IMR-90 (cell line): Measurements from ENCODE around the gene GLTPD2. TPM values are rescaled to one million over a fixed set of nuclear protein-coding genes. Genes with fewer than 3 reads are reported as not detected.

Experiments used
- ATAC-seq: fragments of 200-7000 bp; cut with Tn5 transposase; 2 replicates; pipeline ENCODE4 v1.9.1; 2020; ENCODE audit warnings: low read depth, mild to moderate bottlenecking, moderate library complexity
- BruUV-seq: library from RNA; stranded (reverse); fragments of 400-500 nt; replicated peaks from 2 replicates; lab custom pipeline; 2021; lab: Mats Ljungman, UMichigan
- CTCF ChIA-PET: fragments of 300-600 bp; formaldehyde crosslinking; extraction: SDS; loops from one replicate; lab custom pipeline; 2021; ENCODE audit warnings: antibody characterized with exemption; lab: Yijun Ruan, JAX
- POLR2A ChIA-PET: fragments of 300-600 bp; sonication (Branson Sonifier 250); formaldehyde crosslinking; loops from one replicate; lab custom pipeline; 2022; ENCODE audit warnings: antibody characterized with exemption; ENCODE audit not compliant: unreplicated experiment; lab: Charles Lee
- DNase-seq: peaks from one replicate; pipeline ENCODE4 v3.0.0; 2013
- H2AFZ ChIP-seq: replicated peaks from 2 replicates; pipeline ENCODE3; 2013; ENCODE audit warnings: low read length, mild to moderate bottlenecking; ENCODE audit not compliant: poor library complexity
- H2AK5ac ChIP-seq: 2 replicates; pipeline ENCODE4 v1.6.1; 2013; ENCODE audit warnings: low read depth, low read length, inconsistent platforms
- H2AK9ac ChIP-seq: replicated peaks from 2 replicates; pipeline ENCODE3; 2013; ENCODE audit warnings: mild to moderate bottlenecking, low read depth, low read length, moderate library complexity; ENCODE audit not compliant: poor library complexity
- H2BK120ac ChIP-seq: 2 replicates; pipeline ENCODE4 v1.6.1; 2013; ENCODE audit warnings: low read depth, low read length, inconsistent platforms
- H2BK15ac ChIP-seq: 3 replicates; pipeline ENCODE4 v1.6.1; 2013; ENCODE audit warnings: low read depth, low read length, inconsistent platforms
- H2BK20ac ChIP-seq: 2 replicates; pipeline ENCODE4 v1.6.1; 2013; ENCODE audit warnings: low read depth, mild to moderate bottlenecking, inconsistent platforms, low read length, moderate library complexity
- H2BK5ac ChIP-seq: 2 replicates; pipeline ENCODE4 v1.6.1; 2013; ENCODE audit warnings: mild to moderate bottlenecking, low read depth, low read length, inconsistent platforms; ENCODE audit not compliant: poor library complexity, severe bottlenecking
- H3K14ac ChIP-seq: replicated peaks from 2 replicates; pipeline ENCODE4 v1.6.1; 2013; ENCODE audit warnings: low read depth, low read length, inconsistent platforms
- H3K18ac ChIP-seq: 2 replicates; pipeline ENCODE4 v1.6.1; 2013; ENCODE audit warnings: low read depth, low read length, control low read depth
- H3K23ac ChIP-seq: 2 replicates; pipeline ENCODE4 v1.6.1; 2013; ENCODE audit warnings: low read depth, low read length, inconsistent platforms
- H3K27ac ChIP-seq: 2 replicates; pipeline ENCODE4 v1.5.1; 2013; ENCODE audit warnings: mild to moderate bottlenecking, control low read depth, low read length; ENCODE audit not compliant: insufficient read depth
- H3K27me3 ChIP-seq: 2 replicates; pipeline ENCODE4 v1.6.1; 2013; ENCODE audit warnings: low read length; ENCODE audit not compliant: control insufficient read depth, insufficient read depth
- H3K36me3 ChIP-seq: 2 replicates; pipeline ENCODE4 v1.6.1; 2013; ENCODE audit warnings: low read length, mixed read lengths; ENCODE audit not compliant: control insufficient read depth, insufficient read depth
- H3K4ac ChIP-seq: 2 replicates; pipeline ENCODE4 v1.6.1; 2013; ENCODE audit warnings: low read depth, low read length, inconsistent platforms
- H3K4me1 ChIP-seq: 2 replicates; pipeline ENCODE4 v1.6.1; 2013; ENCODE audit warnings: low read length, mixed read lengths; ENCODE audit not compliant: control insufficient read depth, insufficient read depth
- H3K4me2 ChIP-seq: 2 replicates; pipeline ENCODE4 v1.6.1; 2013; ENCODE audit warnings: low read depth, mild to moderate bottlenecking, control low read depth, low read length, moderate library complexity
- H3K4me3 ChIP-seq: 2 replicates; pipeline ENCODE4 v1.5.1; 2013; ENCODE audit warnings: low read depth, mild to moderate bottlenecking, control low read depth, low read length, moderate library complexity; ENCODE audit not compliant: insufficient read depth
- H3K56ac ChIP-seq: 2 replicates; pipeline ENCODE4 v1.6.1; 2013; ENCODE audit warnings: low read length, inconsistent platforms; ENCODE audit not compliant: insufficient read depth; ENCODE audit errors: extremely low read depth
- H3K79me1 ChIP-seq, 2 experiments: 2 replicates each; pipeline ENCODE4 v1.6.1; 2013; ENCODE audit warnings: low read length in 2 of 2, inconsistent platforms in 1 of 2, low read depth in 1 of 2
- H3K9ac ChIP-seq: 2 replicates; pipeline ENCODE4 v1.6.1; 2013; ENCODE audit warnings: low read depth, low read length, control low read depth
- H3K9me1 ChIP-seq: 2 replicates; pipeline ENCODE4 v1.6.1; 2013; ENCODE audit warnings: low read length, inconsistent platforms; ENCODE audit not compliant: insufficient read depth
- H3K9me3 ChIP-seq: 2 replicates; pipeline ENCODE4 v1.6.1; 2013; ENCODE audit warnings: low read length; ENCODE audit not compliant: control insufficient read depth, insufficient read depth
- H4K20me1 ChIP-seq: 2 replicates; pipeline ENCODE4 v1.6.1; 2013; ENCODE audit warnings: low read length, inconsistent platforms; ENCODE audit not compliant: insufficient read depth
- H4K5ac ChIP-seq: 2 replicates; pipeline ENCODE4 v1.6.1; 2013; ENCODE audit warnings: mild to moderate bottlenecking, low read depth, low read length, control low read depth
- H4K8ac ChIP-seq, 2 experiments: 2 replicates each; pipeline ENCODE4 v1.6.1; 2013; ENCODE audit warnings: low read depth in 2 of 2, low read length in 2 of 2, control low read depth in 1 of 2, inconsistent platforms in 1 of 2
- H4K91ac ChIP-seq: 2 replicates; pipeline ENCODE4 v1.6.1; 2013; ENCODE audit warnings: low read depth, low read length, inconsistent platforms; ENCODE audit not compliant: insufficient read depth
- BHLHE40 ChIP-seq: fragments of 150-350 bp; IDR thresholded peaks from 2 replicates; pipeline ENCODE4 v1.6.1; 2016; ENCODE audit warnings: mild to moderate bottlenecking, low read depth, low read length
- CEBPB ChIP-seq: IDR thresholded peaks from 2 replicates; pipeline ENCODE4 v1.6.1; 2012; ENCODE audit warnings: low read depth, low read length, improper control_type of control experiment
- MAZ ChIP-seq: IDR thresholded peaks from 2 replicates; pipeline ENCODE4 v1.6.1; 2012; ENCODE audit warnings: low read depth, mild to moderate bottlenecking, low read length, improper control_type of control experiment, moderate library complexity, borderline replicate concordance
- NFE2L2 ChIP-seq: fragments of 150-350 bp; IDR thresholded peaks from 2 replicates; pipeline ENCODE4 v1.6.1; 2016; ENCODE audit warnings: low read depth, mild to moderate bottlenecking, low read length
- POLR2A ChIP-seq: IDR thresholded peaks from 2 replicates; pipeline ENCODE4 v1.6.1; 2012; ENCODE audit warnings: mild to moderate bottlenecking, low read depth, low read length
- RAD21 ChIP-seq: IDR thresholded peaks from 2 replicates; pipeline ENCODE4 v1.6.1; 2012; ENCODE audit warnings: low read length, improper control_type of control experiment
- WGBS, 2 experiments: methylation state at CpG; one replicate each; pipeline versions ENCODE4 v1.1.5 to v1.1.7; 2013; ENCODE audit warnings: missing lambda C conversion rate in 2 of 2; ENCODE audit not compliant: insufficient read length in 1 of 2; ENCODE audit errors: extremely low coverage in 2 of 2; 5-methylcytosine and 5-hydroxymethylcytosine counted together
- dilution Hi-C: fragments of 300-500 bp; cut with HindIII; formaldehyde crosslinking; loops from one replicate; pipeline ENCODE4 v1.14.3; 2018; ENCODE audit warnings: low sequenced_read_pairs; ENCODE audit not compliant: unreplicated experiment
- in situ Hi-C: fragments of 300-500 bp; cut with MboI; formaldehyde crosslinking; loops from 3 replicates; pipeline ENCODE4 v1.14.3; 2019; ENCODE audit warnings: low sequenced_read_pairs, inconsistent platforms, mixed read lengths
- intact Hi-C: fragments of 100-400 bp; cut with micrococcal nuclease; formaldehyde crosslinking; loops from 2 replicates; pipeline ENCODE4 v1.10.0; 2022
- polyA plus RNA-seq, 3 experiments: library from polyadenylated mRNA; depleted of rRNA; stranded (reverse); fragments of >200 nt; gene quantifications; 2 replicates each; pipeline ENCODE4 v1.2.3, GENCODE V29; 2012; ENCODE audit warnings: low replicate concordance in 1 of 3
- total RNA-seq: library from RNA; depleted of rRNA; stranded (reverse); fragments of >200 nt; gene quantifications from 2 replicates; pipeline ENCODE4 v1.2.3, GENCODE V29; 2012
- TF ChIP-seq, protein P1 (sequence below): fragments of 150-350 bp; IDR thresholded peaks from 2 replicates; pipeline ENCODE4 v1.6.1; 2017; ENCODE audit warnings: mild to moderate bottlenecking, antibody characterized with exemption, low read length, low read depth

GLTPD2 gene
- total and polyA plus RNA-seq, 2 of the 4 experiments (the other 2 are of a cell fraction): not detected

DNA sequence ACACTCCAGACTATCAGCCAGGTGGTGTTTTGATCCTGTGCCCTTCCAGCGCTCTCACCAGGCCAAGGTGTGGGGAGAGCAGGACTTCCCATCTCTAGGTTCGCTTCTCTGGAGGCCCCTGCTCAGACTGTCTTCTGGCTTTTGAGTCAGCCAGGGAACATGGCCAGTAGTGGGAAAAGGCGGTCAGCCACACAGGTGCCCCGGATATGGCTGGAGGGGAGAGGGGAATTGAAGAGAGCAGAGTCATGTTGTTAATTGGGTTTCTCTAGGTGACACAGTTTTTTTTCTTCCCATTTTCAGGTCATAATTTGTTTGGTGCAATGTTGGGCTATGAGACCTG is 45.9 kb downstream of the GLTPD2 start:
- ChIA-PET CTCF (no interaction called here), POLR2A (no interaction called here)
- Histone ChIP-seq H2BK120ac (no peak overlapping the region), H3K9me3 (no peaks in the 10 kb centered on the region), H3K79me1 (peaks cover 25 to 59% of the 10 kb centered on the region in 2 experiments), H3K4me1 (peaks cover 7% of the 10 kb centered on the region), H3K9me1 (peaks cover 31% of the 10 kb centered on the region), H3K23ac (no peak overlapping the region; the same call in 1 of the 2 replicates), H3K27ac (peak overlapping the region; percentile 81), H2AK5ac (0 out of 2 replicates have a peak overlapping the region, but pooled peaks have one; percentile 97), H3K56ac (no peak overlapping the region), H3K27me3 (no peaks in the 10 kb centered on the region), H3K14ac (peak overlapping the region; percentile 59; the same call in 1 of the 2 replicates), H3K4me2 (peak overlapping the region; percentile 93), H2AK9ac (peak overlapping the region; percentile 99), H3K9ac (0 out of 2 replicates have a peak overlapping the region, but pooled peaks have one; percentile 69), H4K8ac (peak overlapping the region in 1 of 2 experiments; percentile 55; a peak in 1 of 4 replicates), H4K91ac (no peak overlapping the region), H2BK5ac (no peak overlapping the region), H2BK20ac (no peak overlapping the region), H4K20me1 (peaks cover 42% of the 10 kb centered on the region), H2BK15ac (no peak overlapping the region), H2AFZ (no peak overlapping the region), H3K18ac (no peak overlapping the region), H4K5ac (no peak overlapping the region), H3K4ac (0 out of 2 replicates have a peak overlapping the region, but pooled peaks have one; percentile 95), H3K4me3 (peak overlapping the region; percentile 77; the same call in 1 of the 2 replicates), H3K36me3 (peaks cover 5% of the 10 kb centered on the region; the same call in 1 of the 2 replicates)
- in situ Hi-C loops (no loop called here), intact Hi-C loops (loop anchor here (1.0 kb wide), 1 partner anchor 48 kb away; no protein-coding TSS in a partner anchor), dilution Hi-C loops (no loop called here)
- BruUV-seq: no TSS peak
- TF ChIP-seq POLR2A (no peak), MAZ (no peak), CEBPB (no peak), BHLHE40 (no peak), NFE2L2 (no peak), RAD21 (no peak)
- TF ChIP-seq, protein P1, sequence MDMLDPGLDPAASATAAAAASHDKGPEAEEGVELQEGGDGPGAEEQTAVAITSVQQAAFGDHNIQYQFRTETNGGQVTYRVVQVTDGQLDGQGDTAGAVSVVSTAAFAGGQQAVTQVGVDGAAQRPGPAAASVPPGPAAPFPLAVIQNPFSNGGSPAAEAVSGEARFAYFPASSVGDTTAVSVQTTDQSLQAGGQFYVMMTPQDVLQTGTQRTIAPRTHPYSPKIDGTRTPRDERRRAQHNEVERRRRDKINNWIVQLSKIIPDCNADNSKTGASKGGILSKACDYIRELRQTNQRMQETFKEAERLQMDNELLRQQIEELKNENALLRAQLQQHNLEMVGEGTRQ: no peak
- ATAC-seq (no peak), DNase-seq (no peak)
- WGBS, 2 experiments: no CpG with 5 or more reads among the region's 4 CpGs
